Stomach (tissue), 9 donors: ENCODE measurements around the gene SFMBT1. TPM values are rescaled to one million over a fixed set of nuclear protein-coding genes. Genes with fewer than 3 reads are reported as not detected.

Experiments used
- DNase-seq, 2 donors: peaks; one replicate each; pipeline versions ENCODE4 v3.0.0 to v3.0.0-alpha.2; 2013 to 2019
- H3K27ac ChIP-seq, 5 donors: fragments of 200-600 bp in 4 of 5; sonication (generic) in 4 of 5; one replicate each; pipeline ENCODE4 v1.5.1; 2013 to 2019; ENCODE audit warnings: mild to moderate bottlenecking in 1 of 5, moderate library complexity in 1 of 5
- H3K27me3 ChIP-seq, 3 donors: fragments of 200-600 bp; sonication (generic); one replicate each; pipeline ENCODE4 v1.5.1; 2017 to 2019; ENCODE audit warnings: mixed run types in 1 of 3
- H3K36me3 ChIP-seq, 4 donors: fragments of 200-600 bp; sonication (generic); 1 replicate in 3 of 4; 2 replicates in 1 of 4; pipeline ENCODE4 v1.5.1; 2016 to 2019
- H3K4me1 ChIP-seq, 4 donors: fragments of 200-600 bp; sonication (generic); one replicate each; pipeline ENCODE4 v1.5.1; 2016 to 2019
- H3K4me3 ChIP-seq, 4 donors: fragments of 200-600 bp; sonication (generic) in 3 of 4; one replicate each; pipeline ENCODE4 v1.5.1; 2016 to 2019; ENCODE audit warnings: mild to moderate bottlenecking in 1 of 4
- H3K9me3 ChIP-seq, 4 donors: fragments of 200-600 bp; sonication (generic); one replicate each; pipeline ENCODE4 v1.5.1; 2016 to 2019
- CTCF ChIP-seq, 7 experiments: fragments of 450-650 bp in 4 of 7; fragments of 200-600 bp in 3 of 7; sonication (generic) in 3 of 7; IDR thresholded peaks; one replicate each; pipeline ENCODE4 v1.5.1; 2016 to 2019; ENCODE audit warnings: antibody characterized with exemption in 7 of 7, control low read depth in 2 of 7, mild to moderate bottlenecking in 1 of 7
- EP300 ChIP-seq: sonication (generic); formaldehyde crosslinking; IDR thresholded peaks from one replicate; pipeline ENCODE4 v1.6.1; 2017; ENCODE audit warnings: antibody characterized with exemption
- POLR2A ChIP-seq, 4 donors: fragments of 450-650 bp; IDR thresholded peaks; one replicate each; pipeline ENCODE4 v1.6.1; 2016; ENCODE audit warnings: antibody characterized with exemption in 4 of 4, control low read depth in 2 of 4, mild to moderate bottlenecking in 1 of 4, moderate library complexity in 1 of 4
- POLR2AphosphoS5 ChIP-seq, 3 donors: sonication (generic); formaldehyde crosslinking; IDR thresholded peaks; one replicate each; pipeline ENCODE4 v1.6.1; 2016; ENCODE audit warnings: antibody characterized with exemption in 3 of 3
- WGBS, 5 donors: extraction: QIAGEN DNeasy Blood & Tissue Kit in 3 of 5; methylation state at CpG; one replicate each; pipeline versions ENCODE4 v1.1.5 to v1.1.7; 2013 to 2018; 5-methylcytosine and 5-hydroxymethylcytosine counted together
- intact Hi-C: fragments of 100-400 bp; cut with DNase I; formaldehyde crosslinking; loops from one replicate; pipeline ENCODE4 v1.15.1; 2023; ENCODE audit warnings: low total_unique reads
- polyA plus RNA-seq, 3 donors: library from polyadenylated mRNA; stranded (reverse); fragments of 200-250 nt; gene quantifications; one replicate each; pipeline ENCODE4 v1.2.3, GENCODE V29; 2013
- total RNA-seq, 5 donors: library from RNA; depleted of rRNA; stranded (reverse); fragments of >200 nt; gene quantifications; one replicate each; pipeline versions ENCODE4 v1.1.0 to v1.2.3, GENCODE V29; 2014 to 2016
- donor health status: healthy with polysubstance abuse.
- donor health status: Bipolar disorder and iron deficiency.
- donor health status: healthy.

Gene SFMBT1
- total and polyA plus RNA-seq, 8 donors, result 2.7 to 29.4 (median 6.5) TPM

- WGBS, 5 donors, result 3 to 5% (median 3%) methylated on average over 9 of the region's 9 CpGs
Measured at GRCh38 chr3:52896613-52897012, 149.3 kb downstream of the SFMBT1 start.

GRCh38 chr3:52896151-52896550, 149.7 kb downstream of the SFMBT1 start:
- intact Hi-C loops, result no loop called here
- peaks cover 54 to 66% (median 61%) of the 10 kb centered on the region in 4 donors for H3K4me1 ChIP-seq

More at GRCh38 chr3:52896613-52897012, 149.3 kb downstream of the SFMBT1 start:
- Histone ChIP-seq H3K27me3 (no peaks in the 10 kb centered on the region), H3K27ac (peak overlapping the region; percentile 65 to 88 (median 84)), H3K9me3 (no peaks in the 10 kb centered on the region), H3K4me1 (peaks cover 51 to 61% (median 56%) of the 10 kb centered on the region in 4 donors), H3K4me3 (peak overlapping the region; percentile 73 to 94 (median 91)), H3K36me3 (no peaks in the 10 kb centered on the region)
- peak in 1 of 2 donors; percentile 23 for DNase-seq
- TF ChIP-seq POLR2A (IDR thresholded peaks at IDR 0.05) (no peak), POLR2AphosphoS5 (IDR thresholded peaks at IDR 0.05) (no peak), EP300 (no peak), CTCF (IDR thresholded peaks at IDR 0.05) (no peak)
- intact Hi-C loops, result no loop called here

GRCh38 chr3:52895418-52895817, 150.5 kb downstream of the SFMBT1 start:
- 57 to 70% (median 70%) methylated on average over 5 of the region's 5 CpGs for WGBS, 5 donors
- no peaks in the 10 kb centered on the region for H3K27me3 ChIP-seq
- peak overlapping the region in 3 of 5 donors; percentile 74 to 88 (median 86) for H3K27ac ChIP-seq
- no peaks in the 10 kb centered on the region for H3K9me3 ChIP-seq
- no peak for TF ChIP-seq POLR2A (IDR thresholded peaks at IDR 0.05)
- no peak for TF ChIP-seq POLR2AphosphoS5 (IDR thresholded peaks at IDR 0.05)
- no peak for TF ChIP-seq CTCF (IDR thresholded peaks at IDR 0.05)
- no peak for TF ChIP-seq EP300
- H3K4me1 ChIP-seq, result peaks cover 60 to 73% (median 67%) of the 10 kb centered on the region in 4 donors
- no peak for DNase-seq
- H3K4me3 ChIP-seq, result peak overlapping the region in 1 of 4 donors; percentile 94
- intact Hi-C loops, result no loop called here
- H3K36me3 ChIP-seq, result no peaks in the 10 kb centered on the region

More at GRCh38 chr3:52896151-52896550, 149.7 kb downstream of the SFMBT1 start:
- Histone ChIP-seq H3K36me3 (no peaks in the 10 kb centered on the region), H3K27ac (peak overlapping the region in 4 of 5 donors; percentile 65 to 88 (median 80)), H3K4me3 (peak overlapping the region; percentile 73 to 94 (median 91)), H3K9me3 (no peaks in the 10 kb centered on the region), H3K27me3 (no peaks in the 10 kb centered on the region)
- TF ChIP-seq POLR2AphosphoS5 (IDR thresholded peaks at IDR 0.05) (no peak), EP300 (no peak), POLR2A (IDR thresholded peaks at IDR 0.05) (no peak)
- DNase-seq, result no peak
- 12 to 19% (median 16%) methylated on average over 3 of the region's 3 CpGs for WGBS, 5 donors

- H3K9me3 ChIP-seq, result no peaks in the 10 kb centered on the region
- H3K27ac ChIP-seq, result peak overlapping the region in 4 of 5 donors; percentile 17 to 88 (median 78)
- no peak overlapping the region for H3K4me3 ChIP-seq
- DNase-seq, result no peak
- intact Hi-C loops, result no loop called here
- H3K27me3 ChIP-seq, result no peaks in the 10 kb centered on the region
- H3K36me3 ChIP-seq, result no peaks in the 10 kb centered on the region
- no peak for TF ChIP-seq EP300
- TF ChIP-seq CTCF (IDR thresholded peaks at IDR 0.05), result no peak
- no peak for TF ChIP-seq POLR2AphosphoS5 (IDR thresholded peaks at IDR 0.05)
- TF ChIP-seq POLR2A (IDR thresholded peaks at IDR 0.05), result no peak
- H3K4me1 ChIP-seq, result peaks cover 60 to 80% (median 74%) of the 10 kb centered on the region in 4 donors
- 63 to 72% (median 68%) methylated on average over 10 of the region's 10 CpGs for WGBS, 5 donors
Measured at GRCh38 chr3:52894756-52895155, 151.1 kb downstream of the SFMBT1 start.

- WGBS, 5 donors, result 17 to 41% (median 30%) methylated on average over 4 of the region's 4 CpGs
- Histone ChIP-seq H3K4me1 (peaks cover 60 to 81% (median 74%) of the 10 kb centered on the region in 4 donors), H3K9me3 (no peaks in the 10 kb centered on the region), H3K36me3 (no peaks in the 10 kb centered on the region), H3K27ac (peak overlapping the region; percentile 0 to 88 (median 71)), H3K27me3 (no peaks in the 10 kb centered on the region), H3K4me3 (no peak overlapping the region)
- DNase-seq, result peak; percentile 49 to 71
- TF ChIP-seq CTCF (IDR thresholded peaks at IDR 0.05) (no peak), POLR2AphosphoS5 (IDR thresholded peaks at IDR 0.05) (no peak), EP300 (no peak), POLR2A (IDR thresholded peaks at IDR 0.05) (no peak)
- intact Hi-C loops, result no loop called here
Measured at GRCh38 chr3:52893723-52894122, 152.2 kb downstream of the SFMBT1 start.
